ENCODE results near the gene LLGL1.

The LLGL1 gene

DNA sequence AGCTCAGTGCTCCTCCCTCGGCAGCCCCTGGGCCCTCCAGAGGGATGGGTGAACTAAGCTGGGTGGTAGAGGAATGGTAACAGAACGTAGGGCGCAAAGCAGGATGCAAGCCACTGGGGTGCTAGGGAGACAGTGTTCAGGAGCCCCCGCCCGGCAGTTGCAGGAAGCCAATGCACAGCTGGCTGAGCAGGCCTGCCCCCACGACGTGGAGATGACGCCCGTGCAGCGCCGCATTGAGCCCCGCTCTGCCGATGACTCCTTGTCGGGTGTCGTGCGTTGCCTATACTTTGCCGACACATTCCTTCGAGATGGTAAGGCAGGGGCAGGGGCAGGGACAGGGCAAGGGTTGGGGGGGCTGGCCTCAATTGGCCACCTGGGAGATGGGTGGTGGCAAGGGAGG lies 12.9 kb downstream of the LLGL1 start:
- TF ChIP-seq, protein P1, sequence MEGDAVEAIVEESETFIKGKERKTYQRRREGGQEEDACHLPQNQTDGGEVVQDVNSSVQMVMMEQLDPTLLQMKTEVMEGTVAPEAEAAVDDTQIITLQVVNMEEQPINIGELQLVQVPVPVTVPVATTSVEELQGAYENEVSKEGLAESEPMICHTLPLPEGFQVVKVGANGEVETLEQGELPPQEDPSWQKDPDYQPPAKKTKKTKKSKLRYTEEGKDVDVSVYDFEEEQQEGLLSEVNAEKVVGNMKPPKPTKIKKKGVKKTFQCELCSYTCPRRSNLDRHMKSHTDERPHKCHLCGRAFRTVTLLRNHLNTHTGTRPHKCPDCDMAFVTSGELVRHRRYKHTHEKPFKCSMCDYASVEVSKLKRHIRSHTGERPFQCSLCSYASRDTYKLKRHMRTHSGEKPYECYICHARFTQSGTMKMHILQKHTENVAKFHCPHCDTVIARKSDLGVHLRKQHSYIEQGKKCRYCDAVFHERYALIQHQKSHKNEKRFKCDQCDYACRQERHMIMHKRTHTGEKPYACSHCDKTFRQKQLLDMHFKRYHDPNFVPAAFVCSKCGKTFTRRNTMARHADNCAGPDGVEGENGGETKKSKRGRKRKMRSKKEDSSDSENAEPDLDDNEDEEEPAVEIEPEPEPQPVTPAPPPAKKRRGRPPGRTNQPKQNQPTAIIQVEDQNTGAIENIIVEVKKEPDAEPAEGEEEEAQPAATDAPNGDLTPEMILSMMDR (conservative IDR thresholded peaks at IDR 0.05): no peak
- no peak overlapping the region for H3K27ac ChIP-seq

DNA sequence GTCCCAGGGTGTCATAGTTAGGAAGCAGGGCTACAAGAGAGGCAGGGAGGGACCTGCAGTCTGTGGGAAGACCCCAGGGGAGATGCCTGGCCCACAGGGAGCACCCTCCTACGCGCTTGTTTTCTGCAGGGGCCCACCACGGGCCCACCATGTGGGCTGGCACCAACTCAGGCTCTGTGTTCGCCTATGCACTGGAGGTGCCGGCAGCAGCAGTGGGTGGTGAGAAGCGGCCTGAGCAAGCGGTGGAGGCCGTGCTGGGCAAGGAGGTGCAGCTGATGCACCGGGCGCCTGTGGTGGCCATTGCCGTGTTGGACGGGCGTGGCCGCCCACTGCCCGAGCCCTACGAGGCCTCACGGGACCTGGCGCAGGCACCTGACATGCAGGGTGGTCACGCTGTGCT lies 15.0 kb downstream of the LLGL1 start:
- TF ChIP-seq, protein P1 (conservative IDR thresholded peaks at IDR 0.05): no peak
- no peak overlapping the region for H3K27ac ChIP-seq

DNA sequence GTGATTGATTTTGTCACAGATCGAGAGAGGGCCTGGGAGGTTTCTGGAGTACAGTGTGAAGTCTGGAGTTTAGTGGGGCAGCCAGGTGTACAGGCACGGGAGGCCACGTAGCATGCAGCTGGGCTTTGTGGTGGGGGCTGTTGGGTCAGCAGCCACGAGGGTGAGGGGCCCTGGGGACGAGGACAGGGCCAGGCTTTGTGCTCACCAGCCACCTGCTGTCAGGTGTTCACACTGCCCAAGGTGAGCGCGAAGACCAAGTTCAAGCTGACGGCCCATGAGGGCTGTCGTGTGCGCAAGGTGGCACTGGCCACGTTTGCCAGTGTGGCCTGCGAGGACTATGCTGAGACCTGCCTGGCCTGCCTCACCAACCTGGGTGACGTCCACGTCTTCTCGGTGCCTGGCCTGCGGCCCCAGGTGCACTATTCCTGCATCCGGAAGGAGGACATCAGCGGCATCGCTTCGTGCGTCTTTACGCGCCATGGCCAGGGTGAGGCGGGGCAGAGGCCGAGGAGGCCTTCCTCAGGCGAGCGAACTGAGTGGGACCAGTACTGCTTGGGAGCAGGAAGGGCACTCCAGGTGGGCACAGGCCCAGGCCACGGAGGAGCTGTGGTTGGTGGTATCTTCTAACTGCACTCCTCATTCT lies 15.9 kb downstream of the LLGL1 start:
- TF ChIP-seq, protein P1 (conservative IDR thresholded peaks at IDR 0.05): no peak
- no peak overlapping the region for H3K27ac ChIP-seq

DNA sequence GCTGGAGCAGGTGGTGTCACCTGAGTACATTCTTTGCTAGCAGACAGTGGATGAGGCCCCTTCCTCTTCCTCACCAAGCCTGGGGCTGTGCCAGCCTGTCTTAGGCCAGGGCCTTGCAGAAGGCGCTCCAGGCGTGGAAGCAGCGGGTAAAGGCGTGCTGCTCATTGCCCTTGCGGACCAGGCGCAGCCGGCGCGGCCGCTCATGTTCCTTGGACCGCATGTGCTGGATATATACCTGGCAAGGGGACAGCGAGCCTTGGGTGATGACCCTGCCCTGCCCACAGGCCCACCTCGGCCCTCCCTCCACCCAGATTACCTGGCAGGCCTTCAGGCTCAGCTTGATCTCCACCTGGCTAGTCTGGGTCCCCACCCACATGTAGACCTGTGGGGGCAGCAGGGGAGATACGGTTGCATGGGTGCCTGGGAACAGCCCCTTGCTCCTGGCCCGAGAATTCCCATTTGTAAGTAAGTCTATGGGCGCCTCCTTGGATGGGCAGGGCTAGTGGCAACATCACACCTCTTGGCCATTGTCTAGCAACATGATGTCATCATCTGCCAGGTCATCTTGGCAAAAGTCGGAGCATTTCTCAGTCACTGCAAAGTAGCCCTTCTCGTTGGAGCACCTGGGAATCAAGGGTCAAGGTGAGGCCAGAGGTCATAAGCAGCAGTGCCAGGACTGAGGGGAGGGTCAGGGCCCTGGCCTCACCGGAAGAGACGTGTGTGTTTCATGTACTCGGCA lies 19.8 kb downstream of the LLGL1 start:
- TF ChIP-seq, protein P1 (conservative IDR thresholded peaks at IDR 0.05): no peak
- H3K27ac ChIP-seq: no peak overlapping the region

DNA sequence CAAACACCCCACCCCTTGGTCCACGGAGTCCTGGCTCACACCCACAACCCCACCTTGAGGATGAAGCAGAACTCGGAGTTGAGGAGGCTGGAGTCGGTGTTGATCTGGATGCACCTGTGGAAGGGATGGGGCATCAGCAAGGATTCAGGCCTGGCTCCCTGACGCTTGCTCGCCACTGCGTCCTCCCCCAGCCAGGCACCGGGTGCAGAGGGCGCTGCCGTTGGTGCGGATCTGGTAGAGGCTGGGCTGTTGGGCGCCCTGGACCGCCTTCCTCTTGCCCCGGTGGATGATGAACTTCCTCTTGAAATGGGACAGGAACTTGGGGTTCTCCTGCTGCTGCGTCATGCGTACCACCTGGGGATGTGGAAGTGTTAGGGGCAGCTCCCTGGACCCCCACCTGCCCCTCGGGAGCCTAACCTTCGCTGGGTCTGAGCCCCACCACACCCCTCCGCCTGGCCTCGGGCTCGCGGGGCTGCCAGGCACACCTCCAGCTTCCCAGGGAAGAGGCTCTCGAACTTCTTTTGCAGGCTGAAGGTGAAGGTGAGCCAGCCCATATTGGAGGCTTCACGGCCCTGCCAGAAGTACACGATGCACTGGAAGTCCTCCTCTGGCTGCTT lies 20.8 kb downstream of the LLGL1 start:
- TF ChIP-seq, protein P1 (conservative IDR thresholded peaks at IDR 0.05): no peak
- H3K27ac ChIP-seq: peak overlapping the region; percentile 56

DNA sequence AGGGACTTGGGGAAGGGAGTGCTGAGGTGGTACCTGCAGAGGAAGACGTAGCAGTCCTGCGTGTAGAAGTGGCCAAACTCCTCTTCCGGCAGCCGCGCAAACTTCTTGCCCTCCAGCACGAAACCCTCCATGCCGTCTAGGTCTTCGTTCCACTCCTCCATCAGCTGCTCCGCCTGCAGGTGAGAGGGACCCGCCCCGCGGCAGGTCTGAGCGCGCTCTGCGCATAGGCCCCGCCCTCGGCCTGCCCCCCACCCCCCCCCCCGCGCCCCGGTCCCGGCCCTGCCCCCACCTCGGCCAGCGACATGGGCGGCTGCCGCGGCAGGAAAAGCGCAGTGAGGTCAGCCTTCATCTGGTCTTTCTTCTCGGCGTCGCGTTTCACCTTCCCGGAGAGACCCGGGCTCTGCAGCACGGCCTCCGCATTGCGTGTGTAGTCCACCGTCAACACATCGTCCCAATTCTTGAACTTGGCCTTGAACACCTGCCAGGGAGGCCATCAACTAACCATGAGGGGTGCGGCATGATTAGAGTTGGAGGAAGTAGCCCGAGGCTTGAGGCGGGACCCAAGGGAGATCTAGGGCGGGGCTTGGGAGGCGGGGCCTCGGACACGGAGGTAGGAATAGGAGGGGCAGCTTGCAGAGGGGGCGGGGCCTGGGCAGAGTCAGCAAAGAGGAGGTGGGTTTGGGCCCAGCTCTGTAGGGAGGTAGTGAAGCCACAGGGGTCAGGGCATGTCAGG lies 21.6 kb downstream of the LLGL1 start:
- H3K27ac ChIP-seq: peak overlapping the region; percentile 56
- TF ChIP-seq, protein P1 (conservative IDR thresholded peaks at IDR 0.05): no peak

DNA sequence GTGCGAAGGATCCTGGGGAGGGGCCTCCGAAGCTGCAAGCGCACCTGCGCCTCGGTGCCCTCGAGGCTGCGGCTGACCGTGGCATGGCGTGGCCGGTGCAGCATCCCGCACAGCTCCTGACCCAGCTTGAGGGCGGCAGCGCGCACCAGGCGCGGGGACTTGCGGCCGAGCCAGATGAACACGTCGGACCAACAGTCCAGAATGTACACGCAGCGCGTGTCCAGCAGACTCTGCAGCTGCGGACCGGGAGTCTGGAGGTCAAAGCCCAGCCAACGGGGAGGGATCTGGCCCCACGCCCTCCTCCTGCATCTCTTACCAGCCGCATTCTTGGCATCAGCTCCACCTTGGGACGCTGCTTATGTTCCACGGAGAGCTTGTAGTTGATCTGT lies 22.2 kb downstream of the LLGL1 start:
- peak overlapping the region; percentile 56 for H3K27ac ChIP-seq
- TF ChIP-seq, protein P1 (conservative IDR thresholded peaks at IDR 0.05): no peak

Measured in VCaP (cell line).